C4-2B (cell line): ENCODE results near the gene PBLD.

Experiments
- ZFX ChIP-seq: fragments of 450-650 bp; IDR thresholded peaks from 2 replicates; pipeline ENCODE4 v1.6.1; 2017
- TF ChIP-seq, protein P1 (sequence below): fragments of 450-650 bp; conservative IDR thresholded peaks from 2 replicates; pipeline ENCODE4 v1.5.1; 2017; ENCODE audit warnings: mild to moderate bottlenecking

DNA sequence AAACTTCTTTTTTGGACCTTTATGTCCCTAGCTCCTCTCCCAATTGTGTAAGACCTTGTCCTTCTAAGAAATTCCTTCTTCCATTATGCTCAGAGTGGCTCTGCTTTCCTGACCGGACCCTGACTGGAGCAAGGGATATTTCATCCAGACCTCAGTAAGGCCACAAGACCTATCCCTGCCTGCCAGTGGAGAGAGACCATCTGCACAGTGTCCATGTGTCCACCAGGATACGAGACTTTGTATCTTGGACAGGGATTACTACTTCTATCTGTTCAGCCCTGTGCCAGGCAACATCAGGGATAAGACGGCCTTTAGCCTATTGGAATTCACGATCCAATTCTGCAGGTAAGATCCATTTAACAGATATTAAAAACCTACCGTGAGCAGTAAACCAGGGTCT is 93.7 kb downstream of the PBLD start:
- TF ChIP-seq, protein P1, sequence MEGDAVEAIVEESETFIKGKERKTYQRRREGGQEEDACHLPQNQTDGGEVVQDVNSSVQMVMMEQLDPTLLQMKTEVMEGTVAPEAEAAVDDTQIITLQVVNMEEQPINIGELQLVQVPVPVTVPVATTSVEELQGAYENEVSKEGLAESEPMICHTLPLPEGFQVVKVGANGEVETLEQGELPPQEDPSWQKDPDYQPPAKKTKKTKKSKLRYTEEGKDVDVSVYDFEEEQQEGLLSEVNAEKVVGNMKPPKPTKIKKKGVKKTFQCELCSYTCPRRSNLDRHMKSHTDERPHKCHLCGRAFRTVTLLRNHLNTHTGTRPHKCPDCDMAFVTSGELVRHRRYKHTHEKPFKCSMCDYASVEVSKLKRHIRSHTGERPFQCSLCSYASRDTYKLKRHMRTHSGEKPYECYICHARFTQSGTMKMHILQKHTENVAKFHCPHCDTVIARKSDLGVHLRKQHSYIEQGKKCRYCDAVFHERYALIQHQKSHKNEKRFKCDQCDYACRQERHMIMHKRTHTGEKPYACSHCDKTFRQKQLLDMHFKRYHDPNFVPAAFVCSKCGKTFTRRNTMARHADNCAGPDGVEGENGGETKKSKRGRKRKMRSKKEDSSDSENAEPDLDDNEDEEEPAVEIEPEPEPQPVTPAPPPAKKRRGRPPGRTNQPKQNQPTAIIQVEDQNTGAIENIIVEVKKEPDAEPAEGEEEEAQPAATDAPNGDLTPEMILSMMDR = no peak
- TF ChIP-seq ZFX = no peak
